Measurements from ENCODE around the gene MRPS33. TPM values are rescaled to one million over a fixed set of nuclear protein-coding genes. Genes with fewer than 3 reads are reported as not detected.

Gene MRPS33
- total RNA-seq, 1 donor from 2014 or later: 27.4 TPM

DNA sequence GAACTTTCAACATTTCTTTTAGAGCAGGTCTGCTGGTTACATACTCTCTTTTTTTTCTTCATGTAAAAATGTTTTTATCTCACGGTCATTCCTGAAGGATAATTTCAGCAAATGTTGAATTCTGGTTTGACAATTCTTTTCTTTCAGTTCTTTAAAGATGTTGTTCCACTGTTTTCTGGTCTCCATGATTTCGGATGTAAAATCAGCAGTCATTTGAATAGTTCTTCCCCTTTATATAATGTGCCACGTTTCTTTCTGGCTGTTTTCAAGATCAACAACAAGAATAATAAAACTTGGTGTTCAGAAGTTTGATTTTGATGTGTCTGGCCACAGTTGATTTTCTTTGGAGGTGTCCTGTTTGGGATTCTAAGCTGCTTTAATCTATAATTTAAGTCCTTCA is 14.0 kb upstream of the MRPS33 start:
- ATAC-seq (no peak), DNase-seq (no peak)
- Histone ChIP-seq H3K36me3 (no peaks in the 10 kb centered on the region), H3K9me3 (no peaks in the 10 kb centered on the region), H3K4me1 (no peaks in the 10 kb centered on the region), H3K27ac (no peak overlapping the region), H3K4me3 (no peak overlapping the region), H3K27me3 (no peaks in the 10 kb centered on the region)
- TF ChIP-seq, protein P1, sequence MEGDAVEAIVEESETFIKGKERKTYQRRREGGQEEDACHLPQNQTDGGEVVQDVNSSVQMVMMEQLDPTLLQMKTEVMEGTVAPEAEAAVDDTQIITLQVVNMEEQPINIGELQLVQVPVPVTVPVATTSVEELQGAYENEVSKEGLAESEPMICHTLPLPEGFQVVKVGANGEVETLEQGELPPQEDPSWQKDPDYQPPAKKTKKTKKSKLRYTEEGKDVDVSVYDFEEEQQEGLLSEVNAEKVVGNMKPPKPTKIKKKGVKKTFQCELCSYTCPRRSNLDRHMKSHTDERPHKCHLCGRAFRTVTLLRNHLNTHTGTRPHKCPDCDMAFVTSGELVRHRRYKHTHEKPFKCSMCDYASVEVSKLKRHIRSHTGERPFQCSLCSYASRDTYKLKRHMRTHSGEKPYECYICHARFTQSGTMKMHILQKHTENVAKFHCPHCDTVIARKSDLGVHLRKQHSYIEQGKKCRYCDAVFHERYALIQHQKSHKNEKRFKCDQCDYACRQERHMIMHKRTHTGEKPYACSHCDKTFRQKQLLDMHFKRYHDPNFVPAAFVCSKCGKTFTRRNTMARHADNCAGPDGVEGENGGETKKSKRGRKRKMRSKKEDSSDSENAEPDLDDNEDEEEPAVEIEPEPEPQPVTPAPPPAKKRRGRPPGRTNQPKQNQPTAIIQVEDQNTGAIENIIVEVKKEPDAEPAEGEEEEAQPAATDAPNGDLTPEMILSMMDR (IDR thresholded peaks at IDR 0.05): no peak
- intact Hi-C loops (cut with DNase I): no loop called here

DNA sequence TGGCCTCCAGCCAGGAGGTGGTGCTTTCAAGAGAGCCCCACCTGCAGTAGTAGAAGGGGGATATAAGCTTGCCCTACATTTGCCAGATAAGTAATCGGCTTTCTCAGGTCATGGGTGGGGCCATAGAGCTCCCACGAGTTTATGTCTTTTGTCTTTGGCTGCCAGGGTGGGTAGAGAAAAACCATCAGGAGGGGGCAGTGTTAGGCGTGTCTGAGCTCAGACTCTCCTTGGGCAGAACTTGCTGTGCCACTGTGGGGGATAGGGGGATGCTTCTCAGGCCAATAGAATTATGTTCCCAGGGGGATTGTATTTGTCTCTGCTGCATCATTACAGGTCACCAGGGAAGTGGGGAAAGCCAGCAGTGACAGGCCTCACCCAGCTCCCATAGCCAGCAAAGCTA is 12.3 kb upstream of the MRPS33 start:
- ATAC-seq (no peak), DNase-seq (no peak)
- Histone ChIP-seq H3K4me1 (no peaks in the 10 kb centered on the region), H3K27me3 (no peaks in the 10 kb centered on the region), H3K27ac (no peak overlapping the region), H3K9me3 (no peaks in the 10 kb centered on the region), H3K4me3 (no peak overlapping the region), H3K36me3 (no peaks in the 10 kb centered on the region)
- TF ChIP-seq, protein P1 (IDR thresholded peaks at IDR 0.05): no peak
- intact Hi-C loops (cut with DNase I): no loop called here

DNA sequence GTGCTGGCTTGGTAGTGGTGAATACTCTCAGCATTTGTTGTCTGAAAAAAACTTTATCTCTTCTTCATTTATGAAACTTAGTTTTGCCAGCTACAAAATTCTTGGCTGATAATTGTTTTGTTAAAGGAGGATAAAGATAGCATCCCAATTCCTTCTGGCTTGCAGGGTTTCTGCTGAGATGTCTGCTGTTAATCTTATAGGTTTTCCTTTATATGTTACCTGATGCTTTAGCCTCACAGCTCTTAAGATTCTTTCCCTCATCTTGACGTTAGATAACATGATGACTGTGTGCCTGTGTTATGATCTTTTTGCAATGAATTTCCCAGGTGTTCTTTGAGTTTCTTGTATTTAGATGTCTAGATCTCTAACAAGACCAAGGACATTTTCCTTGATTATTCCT is 9.9 kb upstream of the MRPS33 start:
- Histone ChIP-seq H3K9me3 (no peaks in the 10 kb centered on the region), H3K27ac (no peak overlapping the region), H3K4me1 (no peaks in the 10 kb centered on the region), H3K36me3 (no peaks in the 10 kb centered on the region), H3K27me3 (no peaks in the 10 kb centered on the region), H3K4me3 (no peak overlapping the region)
- no peak for ATAC-seq
- TF ChIP-seq, protein P1 (IDR thresholded peaks at IDR 0.05): no peak
- no peak for DNase-seq
- intact Hi-C loops (cut with DNase I): no loop called here

DNA sequence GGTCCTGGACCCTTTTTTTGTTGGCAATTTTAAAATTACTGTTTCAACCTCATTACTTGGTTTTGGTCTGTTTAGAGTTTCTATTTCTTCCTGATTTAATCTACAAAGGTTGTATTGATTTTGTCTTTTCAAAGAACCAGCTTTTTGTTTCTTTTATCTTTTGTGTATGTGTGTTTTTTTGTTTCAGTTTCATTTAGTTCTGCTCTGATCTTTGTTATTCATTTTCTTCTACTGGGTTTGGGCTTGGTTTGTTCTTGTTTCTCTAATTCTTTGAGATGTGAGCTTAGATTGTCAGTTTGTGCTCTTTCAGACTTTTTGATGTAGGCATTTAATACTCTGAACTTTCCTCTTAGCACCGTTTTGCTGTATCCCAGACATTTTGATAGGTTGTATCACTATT is 8.5 kb upstream of the MRPS33 start:
- no peak overlapping the region for H3K4me3 ChIP-seq
- TF ChIP-seq, protein P1 (IDR thresholded peaks at IDR 0.05): no peak
- intact Hi-C loops (cut with DNase I): no loop called here
- ATAC-seq: no peak
- no peaks in the 10 kb centered on the region for H3K27me3 ChIP-seq
- no peaks in the 10 kb centered on the region for H3K4me1 ChIP-seq
- H3K9me3 ChIP-seq: no peaks in the 10 kb centered on the region
- DNase-seq: no peak
- H3K36me3 ChIP-seq: no peaks in the 10 kb centered on the region
- no peak overlapping the region for H3K27ac ChIP-seq

DNA sequence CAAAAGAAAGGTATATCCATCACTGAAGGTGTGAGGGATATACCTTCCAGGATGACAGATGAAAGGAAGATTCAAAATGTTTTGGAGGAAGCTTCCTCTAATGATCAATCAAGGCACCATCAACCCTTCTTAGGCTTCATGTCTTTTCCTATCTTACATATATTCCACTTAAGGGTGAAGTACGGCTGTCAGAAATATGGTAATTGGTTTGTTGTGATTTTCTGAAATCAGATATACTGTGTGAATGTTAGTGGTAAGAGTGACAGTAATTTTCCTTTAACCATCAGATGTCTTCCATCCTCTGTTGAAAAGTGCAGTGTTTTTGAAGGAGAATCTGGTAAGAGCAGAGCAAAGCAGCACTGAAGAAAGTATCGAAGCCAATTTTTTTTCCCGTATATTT is 2.8 kb upstream of the MRPS33 start:
- H3K4me1 ChIP-seq: no peaks in the 10 kb centered on the region
- intact Hi-C loops (cut with DNase I): no loop called here
- no peak for ATAC-seq
- H3K36me3 ChIP-seq: no peaks in the 10 kb centered on the region
- no peak overlapping the region for H3K4me3 ChIP-seq
- H3K27ac ChIP-seq: no peak overlapping the region
- no peaks in the 10 kb centered on the region for H3K9me3 ChIP-seq
- TF ChIP-seq, protein P1 (IDR thresholded peaks at IDR 0.05): no peak
- DNase-seq: no peak
- H3K27me3 ChIP-seq: peaks cover 5% of the 10 kb centered on the region

DNA sequence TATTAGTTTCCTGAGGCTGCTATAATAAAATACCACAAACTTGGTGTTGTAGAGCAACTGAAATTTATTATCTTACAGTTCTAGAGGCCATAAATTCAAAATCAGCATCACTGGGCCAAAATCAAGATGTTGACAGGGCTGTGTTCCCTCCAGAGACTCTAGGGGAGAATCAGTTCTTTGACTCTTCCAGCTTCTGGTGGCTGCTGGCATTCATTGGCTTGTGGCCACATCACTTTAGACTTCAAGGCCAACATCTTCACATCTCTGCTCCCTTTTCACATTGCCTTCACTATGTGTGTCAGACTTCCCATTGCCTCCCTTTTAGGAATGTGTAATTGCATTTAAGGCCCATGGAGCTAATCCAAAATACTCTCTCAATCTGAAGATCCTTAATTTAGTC is 1.6 kb upstream of the MRPS33 start:
- TF ChIP-seq, protein P1 (IDR thresholded peaks at IDR 0.05): no peak
- no peak for ATAC-seq
- no peak for DNase-seq
- no peak overlapping the region for H3K4me3 ChIP-seq
- no peaks in the 10 kb centered on the region for H3K36me3 ChIP-seq
- no peaks in the 10 kb centered on the region for H3K4me1 ChIP-seq
- H3K9me3 ChIP-seq: no peaks in the 10 kb centered on the region
- intact Hi-C loops (cut with DNase I): no loop called here
- no peak overlapping the region for H3K27ac ChIP-seq
- peaks cover 5% of the 10 kb centered on the region for H3K27me3 ChIP-seq

Data from upper lobe of right lung (tissue), 1 donor.